ENCODE results near the gene RNF214. TPM values are rescaled to one million over a fixed set of nuclear protein-coding genes. Genes with fewer than 3 reads are reported as not detected.

Gene RNF214
- total and polyA plus RNA-seq, 2 of the 13 experiments (the other 11 are each of a cell fraction or from before 2014, with no cell fraction given), result 10.7 to 12.6 TPM

GRCh38 chr11:117327567-117328374 lies 95.3 kb downstream of the RNF214 start, which contains the start of gene CEP164 (continued):
- TF ChIP-seq STAT6 (CRISPR knock-in tag; IDR thresholded peaks at IDR 0.05; ENCODE audit: borderline replicate concordance) (0 out of 2 replicates have a peak, but pooled peaks have one; percentile 58), KDM3A (CRISPR knock-in tag; IDR thresholded peaks at IDR 0.05; ENCODE audit: low read depth) (no peak), RARA (CRISPR knock-in tag; IDR thresholded peaks at IDR 0.05) (no peak), HNRNPK (IDR thresholded peaks at IDR 0.05; ENCODE audit: low read depth, low read length, poor library complexity, severe bottlenecking) (peak; percentile 71), CBX5 (CRISPR knock-in tag; IDR thresholded peaks at IDR 0.05; ENCODE audit: borderline replicate concordance) (no peak), CREM (IDR thresholded peaks at IDR 0.05) (peak; percentile 74), CREM (CRISPR knock-in tag; IDR thresholded peaks at IDR 0.05) (no peak), NCOA5 (CRISPR knock-in tag; IDR thresholded peaks at IDR 0.05) (no peak), GLMP (CRISPR knock-in tag; IDR thresholded peaks at IDR 0.05; ENCODE audit: borderline replicate concordance) (no peak), GTF2F1 (IDR thresholded peaks at IDR 0.05; ENCODE audit: low read length) (no peak), KLF6 (CRISPR knock-in tag; IDR thresholded peaks at IDR 0.05) (no peak), AKNA (CRISPR knock-in tag; IDR thresholded peaks at IDR 0.05; ENCODE audit: borderline replicate concordance) (no peak), MEIS1 (CRISPR knock-in tag; IDR thresholded peaks at IDR 0.05; ENCODE audit: borderline replicate concordance) (no peak), CAMTA2 (CRISPR knock-in tag; IDR thresholded peaks at IDR 0.05; ENCODE audit: borderline replicate concordance) (no peak), ZNF710 (CRISPR knock-in tag; IDR thresholded peaks at IDR 0.05; ENCODE audit: borderline replicate concordance) (no peak), ARID3A (IDR thresholded peaks at IDR 0.05; ENCODE audit: low read depth, low read length) (no peak)

Measured in HepG2 (cell line).